SK-N-MC (cell line): ENCODE data around the gene NT5C1B.

ENCODE experiments used
- DNase-seq: peaks from one replicate; pipeline ENCODE4 v3.0.0-alpha.2; 2011; ENCODE audit warnings: low read depth, low spot score
- H3K27ac ChIP-seq: fragments of 200-600 bp; sonication (generic); 2 replicates; pipeline ENCODE4 v1.5.1; 2016; ENCODE audit warnings: mixed run types
- H3K36me3 ChIP-seq: fragments of 200-600 bp; sonication (generic); 2 replicates; pipeline ENCODE4 v1.6.1; 2017; ENCODE audit warnings: antibody characterized with exemption, low read length, mixed read lengths; ENCODE audit not compliant: insufficient read depth
- H3K4me3 ChIP-seq: fragments of 200-600 bp; sonication (generic); 2 replicates; pipeline ENCODE4 v1.5.1; 2016
- H3K9ac ChIP-seq: fragments of 200-600 bp; sonication (generic); 2 replicates; pipeline ENCODE4 v1.8.0; 2017; ENCODE audit warnings: mixed run types, mixed read lengths; ENCODE audit not compliant: insufficient read length
- H3K9me3 ChIP-seq: fragments of 200-600 bp; sonication (generic); 2 replicates; pipeline ENCODE4 v1.6.1; 2017; ENCODE audit warnings: low read depth, mild to moderate bottlenecking, antibody characterized with exemption, low read length, moderate library complexity, mixed read lengths
- EZH2 ChIP-seq: fragments of 200-600 bp; sonication (generic); IDR thresholded peaks from one replicate; pipeline ENCODE4 v1.6.1; 2017; ENCODE audit warnings: antibody characterized with exemption
- FOXP2 ChIP-seq: optimal IDR thresholded peaks from 2 replicates; pipeline ENCODE3; 2011; ENCODE audit warnings: mild to moderate bottlenecking, moderate library complexity; ENCODE audit not compliant: insufficient read depth; ENCODE audit errors: extremely low read length, control extremely low read depth
- POLR2AphosphoS5 ChIP-seq: IDR thresholded peaks from 2 replicates; pipeline ENCODE4 v1.6.1; 2012; ENCODE audit warnings: mild to moderate bottlenecking, low read depth, low read length, borderline replicate concordance

Gene NT5C1B

GRCh38 chr2:18592372-18592771 is 3.0 kb upstream of the NT5C1B start:
- no peak for DNase-seq
- Histone ChIP-seq H3K9me3 (no peaks in the 10 kb centered on the region), H3K27ac (no peak overlapping the region), H3K4me3 (no peak overlapping the region), H3K9ac (no peak overlapping the region), H3K36me3 (no peaks in the 10 kb centered on the region)
- TF ChIP-seq POLR2AphosphoS5: no peak
- TF ChIP-seq FOXP2: no peak
- TF ChIP-seq EZH2: no peak

- Histone ChIP-seq H3K9ac (no peak overlapping the region), H3K27ac (no peak overlapping the region), H3K4me3 (no peak overlapping the region), H3K36me3 (no peaks in the 10 kb centered on the region), H3K9me3 (no peaks in the 10 kb centered on the region)
- no peak for TF ChIP-seq EZH2
- no peak for TF ChIP-seq FOXP2
- no peak for TF ChIP-seq POLR2AphosphoS5
- no peak for DNase-seq
Observed at GRCh38 chr2:18588802-18589201, 567 bp downstream of the NT5C1B start.

- H3K27ac ChIP-seq: no peak overlapping the region
- TF ChIP-seq FOXP2 (no peak), EZH2 (no peak), POLR2AphosphoS5 (no peak)
- no peak for DNase-seq
Observed at GRCh38 chr2:18588049-18588448, 1.3 kb downstream of the NT5C1B start.

DNA sequence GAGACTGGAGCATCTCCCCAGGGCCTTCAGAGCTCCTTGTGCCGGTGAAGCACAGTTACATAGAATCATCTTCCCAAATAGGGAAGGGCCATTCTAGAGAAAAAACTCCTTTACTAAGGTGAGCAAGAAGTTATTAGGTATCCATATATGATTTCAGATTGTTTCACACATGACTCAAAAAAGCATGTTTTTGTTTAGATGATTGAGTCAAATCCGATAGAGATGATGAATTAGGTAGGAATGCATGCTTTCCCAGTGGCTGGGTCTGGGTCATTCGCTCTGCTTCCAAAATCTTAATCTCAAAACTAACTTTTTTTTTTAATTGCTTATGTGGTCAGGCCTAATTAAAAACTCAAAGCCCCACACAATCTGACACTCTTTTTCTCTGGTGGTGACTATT is 3.8 kb downstream of the NT5C1B start:
- Histone ChIP-seq H3K36me3 (no peaks in the 10 kb centered on the region), H3K9me3 (no peaks in the 10 kb centered on the region), H3K4me3 (no peak overlapping the region), H3K9ac (no peak overlapping the region), H3K27ac (no peak overlapping the region)
- DNase-seq: no peak
- TF ChIP-seq EZH2 (no peak), POLR2AphosphoS5 (no peak), FOXP2 (no peak)

More at GRCh38 chr2:18588049-18588448, 1.3 kb downstream of the NT5C1B start:
- H3K36me3 ChIP-seq: no peaks in the 10 kb centered on the region
- no peak overlapping the region for H3K4me3 ChIP-seq
- no peak overlapping the region for H3K9ac ChIP-seq
- H3K9me3 ChIP-seq: no peaks in the 10 kb centered on the region

DNA sequence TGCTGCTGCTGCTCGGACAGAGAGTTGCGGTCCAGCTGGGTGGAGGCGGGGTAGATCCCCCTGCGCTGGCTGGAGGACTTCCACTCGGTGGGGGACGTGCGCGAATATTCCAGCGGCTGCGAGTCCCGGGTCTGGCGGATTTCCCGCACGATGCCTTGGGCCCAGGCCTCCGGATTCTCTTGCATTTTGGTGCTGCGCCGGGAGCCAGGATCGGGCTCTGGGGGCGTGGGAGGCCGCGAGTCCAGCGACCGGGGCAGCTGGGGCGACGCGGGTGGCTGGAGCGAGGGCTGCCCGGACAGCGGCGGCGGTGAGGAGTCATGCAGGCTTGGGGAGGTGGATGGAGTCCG is 4.8 kb downstream of the NT5C1B start:
- Histone ChIP-seq H3K36me3 (no peaks in the 10 kb centered on the region), H3K27ac (no peak overlapping the region), H3K4me3 (no peak overlapping the region), H3K9me3 (no peaks in the 10 kb centered on the region), H3K9ac (no peak overlapping the region)
- DNase-seq: no peak
- TF ChIP-seq FOXP2 (no peak), POLR2AphosphoS5 (no peak), EZH2 (no peak)

- TF ChIP-seq EZH2: no peak
- TF ChIP-seq POLR2AphosphoS5: no peak
- no peak for TF ChIP-seq FOXP2
- Histone ChIP-seq H3K36me3 (no peaks in the 10 kb centered on the region), H3K9ac (no peak overlapping the region), H3K4me3 (no peak overlapping the region), H3K9me3 (no peaks in the 10 kb centered on the region; the same call in 1 of the 2 replicates), H3K27ac (no peak overlapping the region)
- no peak for DNase-seq
Observed at GRCh38 chr2:18583905-18584607, 5.3 kb downstream of the NT5C1B start.

DNA sequence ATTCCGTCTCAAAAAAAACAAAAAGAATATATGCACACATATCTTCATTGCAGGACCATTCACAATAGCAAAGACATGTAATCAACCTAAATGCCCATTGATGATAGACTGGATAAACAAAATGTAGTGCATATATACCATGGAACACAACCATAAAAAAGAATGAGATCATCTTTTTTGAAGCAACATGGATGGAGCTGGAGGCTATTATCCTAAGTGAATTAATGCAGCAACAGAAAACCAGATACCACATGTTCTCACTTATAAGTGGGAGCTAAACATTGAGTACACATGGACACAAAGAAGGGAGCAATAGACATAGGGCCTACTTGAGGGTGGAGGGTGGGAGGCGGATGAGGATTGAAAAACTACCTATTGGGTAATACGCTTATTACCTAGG is 8.8 kb downstream of the NT5C1B start:
- Histone ChIP-seq H3K9ac (no peak overlapping the region), H3K9me3 (no peaks in the 10 kb centered on the region; the same call in 1 of the 2 replicates), H3K4me3 (no peak overlapping the region), H3K36me3 (no peaks in the 10 kb centered on the region), H3K27ac (no peak overlapping the region)
- no peak for TF ChIP-seq FOXP2
- no peak for TF ChIP-seq POLR2AphosphoS5
- TF ChIP-seq EZH2: no peak
- DNase-seq: no peak

DNA sequence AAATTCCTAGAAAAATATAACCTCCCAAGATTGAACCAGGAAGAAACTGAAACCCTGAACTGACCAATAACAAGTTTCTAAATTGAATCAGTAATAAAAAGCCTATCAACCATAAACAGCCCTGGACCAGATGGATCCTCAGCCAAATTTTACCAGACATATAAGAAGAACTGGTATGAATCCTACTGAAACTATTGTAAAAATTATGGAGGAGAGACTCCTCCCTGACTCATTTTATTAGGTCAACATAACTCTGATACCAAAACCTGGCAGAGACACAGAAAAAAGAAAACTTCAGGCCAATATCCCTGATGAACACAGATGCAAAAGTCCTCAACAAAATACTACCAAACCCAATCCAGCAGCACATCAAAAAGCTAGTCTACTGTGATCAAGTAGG is 11.3 kb downstream of the NT5C1B start:
- DNase-seq: no peak
- no peak for TF ChIP-seq EZH2
- no peak for TF ChIP-seq FOXP2
- no peak for TF ChIP-seq POLR2AphosphoS5
- H3K9ac ChIP-seq: no peak overlapping the region
- H3K4me3 ChIP-seq: no peak overlapping the region
- H3K27ac ChIP-seq: no peak overlapping the region
- H3K36me3 ChIP-seq: no peaks in the 10 kb centered on the region
- H3K9me3 ChIP-seq: no peaks in the 10 kb centered on the region; the same call in 1 of the 2 replicates
